H1 (cell line): ENCODE results near the gene ENTPD6. TPM values are rescaled to one million over a fixed set of nuclear protein-coding genes. Genes with fewer than 3 reads are reported as not detected.

Experiments used
- CTCF ChIA-PET: fragments of 300-600 bp; sonication (Branson Sonifier 250); formaldehyde crosslinking; loops from one replicate; lab custom pipeline; 2021; ENCODE audit not compliant: partially characterized antibody; lab: Charles Lee
- POLR2A ChIA-PET: fragments of 300-600 bp; sonication (Branson Sonifier 250); formaldehyde crosslinking; loops from one replicate; lab custom pipeline; 2021; ENCODE audit warnings: inconsistent platforms; ENCODE audit not compliant: partially characterized antibody; lab: Charles Lee
- DNase-seq, 2 experiments: peaks; one replicate each; pipeline versions ENCODE4 v3.0.0 to v3.0.0-alpha.2; 2010 to 2022; ENCODE audit warnings: low spot score in 2 of 2, low read depth in 1 of 2, mixed read lengths in 1 of 2
- FAIRE-seq: peaks from 2 replicates; lab custom pipeline; 2011; peaks lifted over from hg19 to GRCh38; lab: Jason Lieb, UNC
- H2AFZ ChIP-seq: 2 replicates; pipeline ENCODE4 v1.8.1; 2012; ENCODE audit warnings: low read length, inconsistent platforms
- H2AK5ac ChIP-seq: 2 replicates; pipeline ENCODE4 v1.6.1; 2013; ENCODE audit warnings: low read depth, low read length
- H2BK120ac ChIP-seq: replicated peaks from 2 replicates; pipeline ENCODE3; 2013; ENCODE audit warnings: low read depth, low read length, inconsistent platforms
- H2BK12ac ChIP-seq: 2 replicates; pipeline ENCODE4 v1.6.1; 2013; ENCODE audit warnings: low read depth, low read length
- H2BK15ac ChIP-seq: 2 replicates; pipeline ENCODE4 v1.6.1; 2013; ENCODE audit warnings: low read length
- H2BK20ac ChIP-seq: 2 replicates; pipeline ENCODE4 v1.6.1; 2013; ENCODE audit warnings: low read length
- H2BK5ac ChIP-seq: 2 replicates; pipeline ENCODE4 v1.6.1; 2013; ENCODE audit warnings: low read depth, low read length
- H3K14ac ChIP-seq: 2 replicates; pipeline ENCODE4 v1.6.1; 2013; ENCODE audit warnings: inconsistent platforms; ENCODE audit not compliant: insufficient read length
- H3K18ac ChIP-seq: 2 replicates; pipeline ENCODE4 v1.6.1; 2013; ENCODE audit warnings: low read length; ENCODE audit errors: extremely low read depth
- H3K23ac ChIP-seq: 2 replicates; pipeline ENCODE4 v1.6.1; 2013; ENCODE audit warnings: inconsistent platforms; ENCODE audit not compliant: insufficient read length
- H3K23me2 ChIP-seq: 2 replicates; pipeline ENCODE4 v1.6.1; 2013; ENCODE audit warnings: low read depth, low read length
- H3K27ac ChIP-seq: 2 replicates; pipeline ENCODE4 v1.6.1; 2011; ENCODE audit warnings: low read depth, low read length, inconsistent platforms
- H3K27me3 ChIP-seq, 4 experiments: replicated peaks in 1 of 4; 1 replicate in 1 of 4; 2 replicates in 3 of 4; pipeline versions ENCODE4 v1.6.1 to v1.8.1; 2011 to 2013; ENCODE audit warnings: low read length in 3 of 4, mild to moderate bottlenecking in 3 of 4, inconsistent platforms in 2 of 4, mixed read lengths in 2 of 4, moderate library complexity in 1 of 4; ENCODE audit not compliant: control insufficient read depth in 3 of 4, insufficient read depth in 3 of 4; ENCODE audit errors: extremely low read depth in 1 of 4
- H3K36me3 ChIP-seq, 4 experiments: 2 replicates each; pipeline versions ENCODE4 v1.6.1 to v1.8.1; 2011 to 2013; ENCODE audit warnings: mild to moderate bottlenecking in 4 of 4, low read length in 3 of 4, moderate library complexity in 2 of 4, control low read depth in 1 of 4, inconsistent platforms in 1 of 4; ENCODE audit not compliant: insufficient read depth in 4 of 4, control insufficient read depth in 2 of 4
- H3K4ac ChIP-seq: replicated peaks from 2 replicates; pipeline ENCODE3; 2013; ENCODE audit warnings: low read length, low read depth, mixed read lengths, inconsistent platforms; ENCODE audit not compliant: insufficient read length
- H3K4me1 ChIP-seq, 4 experiments: replicated peaks in 1 of 4; 1 replicate in 1 of 4; 2 replicates in 3 of 4; pipeline versions ENCODE4 v1.6.1 to v1.8.1; 2011 to 2013; ENCODE audit warnings: low read length in 3 of 4, inconsistent platforms in 2 of 4, mixed read lengths in 1 of 4; ENCODE audit not compliant: insufficient read depth in 4 of 4, control insufficient read depth in 3 of 4
- H3K4me2 ChIP-seq, 2 experiments: 2 replicates each; pipeline versions ENCODE4 v1.6.1 to v1.8.1; 2011 to 2013; ENCODE audit warnings: low read depth in 2 of 2, low read length in 2 of 2, control low read depth in 1 of 2, inconsistent platforms in 1 of 2, mild to moderate bottlenecking in 1 of 2; ENCODE audit not compliant: insufficient read depth in 1 of 2
- H3K4me3 ChIP-seq, 4 experiments: fragments of 200-600, 300-600 bp in 1 of 4; sonication (generic), shearing (Covaris generic), sonication (Bioruptor Twin) in 1 of 4; 2 replicates each; pipeline versions ENCODE4 v1.5.1 to v1.8.1; 2011 to 2016; ENCODE audit warnings: low read length in 4 of 4, low read depth in 3 of 4, control low read depth in 2 of 4, inconsistent platforms in 2 of 4, mild to moderate bottlenecking in 2 of 4, mixed read lengths in 1 of 4, moderate library complexity in 1 of 4; ENCODE audit not compliant: insufficient read depth in 2 of 4; ENCODE audit errors: extremely low read depth in 1 of 4
- H3K56ac ChIP-seq: replicated peaks from 2 replicates; pipeline ENCODE3; 2013; ENCODE audit warnings: low read depth, mild to moderate bottlenecking, mixed read lengths, low read length, inconsistent platforms; ENCODE audit not compliant: insufficient read length
- H3K79me1 ChIP-seq: 2 replicates; pipeline ENCODE4 v1.6.1; 2013; ENCODE audit warnings: low read depth, low read length, control low read depth
- H3K79me2 ChIP-seq, 2 experiments: 2 replicates each; pipeline versions ENCODE4 v1.6.1 to v1.8.1; 2012 to 2013; ENCODE audit warnings: low read length in 2 of 2, mild to moderate bottlenecking in 2 of 2, inconsistent platforms in 1 of 2; ENCODE audit not compliant: insufficient read depth in 2 of 2, control insufficient read depth in 1 of 2
- H3K9ac ChIP-seq, 4 experiments: replicated peaks in 1 of 4; 1 replicate in 1 of 4; 2 replicates in 3 of 4; pipeline versions ENCODE4 v1.6.1 to v1.8.1; 2011 to 2013; ENCODE audit warnings: low read depth in 3 of 4, low read length in 3 of 4, control low read depth in 2 of 4, mild to moderate bottlenecking in 2 of 4, moderate library complexity in 2 of 4, inconsistent platforms in 1 of 4; ENCODE audit errors: extremely low read depth in 1 of 4
- H3K9me3 ChIP-seq, 2 experiments: 2 replicates each; pipeline versions ENCODE4 v1.6.1 to v1.8.1; 2012 to 2013; ENCODE audit warnings: mild to moderate bottlenecking in 2 of 2, moderate library complexity in 2 of 2, control low read depth in 1 of 2, inconsistent platforms in 1 of 2, low read depth in 1 of 2, low read length in 1 of 2, mixed read lengths in 1 of 2; ENCODE audit not compliant: insufficient read depth in 2 of 2
- H4K20me1 ChIP-seq, 2 experiments: replicated peaks in 1 of 2; 2 replicates each; pipeline versions ENCODE3 to v1.8.1; 2011 to 2013; ENCODE audit warnings: inconsistent platforms in 2 of 2, low read length in 2 of 2, mild to moderate bottlenecking in 1 of 2; ENCODE audit not compliant: insufficient read depth in 2 of 2, control insufficient read depth in 1 of 2
- H4K5ac ChIP-seq: 2 replicates; pipeline ENCODE4 v1.6.1; 2013; ENCODE audit warnings: low read length, low read depth, mixed read lengths, inconsistent platforms; ENCODE audit not compliant: insufficient read length
- H4K8ac ChIP-seq: 2 replicates; pipeline ENCODE4 v1.8.0; 2013; ENCODE audit warnings: mild to moderate bottlenecking, moderate library complexity, low read length, inconsistent platforms; ENCODE audit not compliant: insufficient read depth; ENCODE audit errors: extremely low read depth
- H4K91ac ChIP-seq: replicated peaks from 2 replicates; pipeline ENCODE3; 2013; ENCODE audit warnings: low read length, mixed read lengths, inconsistent platforms; ENCODE audit not compliant: insufficient read length
- BACH1 ChIP-seq: IDR thresholded peaks from 2 replicates; pipeline ENCODE4 v1.6.1; 2012; ENCODE audit warnings: low read length, improper control_type of control experiment
- CBX5 ChIP-seq: fragments of 300-800, 300-1000 bp; sonication (generic); IDR thresholded peaks from 2 replicates; pipeline ENCODE4 v1.7.1; 2016; ENCODE audit warnings: antibody characterized with exemption, low read length, low read depth
- CEBPB ChIP-seq: IDR thresholded peaks from 2 replicates; pipeline ENCODE4 v1.6.1; 2012; ENCODE audit warnings: low read depth, low read length
- GABPA ChIP-seq: IDR thresholded peaks from 2 replicates; pipeline ENCODE4 v1.6.1; 2011; ENCODE audit warnings: mild to moderate bottlenecking, low read length, moderate library complexity, borderline replicate concordance; ENCODE audit not compliant: insufficient read depth
- KDM5A ChIP-seq: fragments of 200-600 bp; IDR thresholded peaks from 2 replicates; pipeline ENCODE4 v1.7.1; 2012; ENCODE audit warnings: mild to moderate bottlenecking, low read length, inconsistent platforms, mixed read lengths
- MAFK ChIP-seq: IDR thresholded peaks from 2 replicates; pipeline ENCODE4 v1.6.1; 2012; ENCODE audit warnings: low read depth, mild to moderate bottlenecking, improper control_type of control experiment, low read length
- SIRT6 ChIP-seq: IDR thresholded peaks from one replicate; pipeline ENCODE4 v1.7.1; 2012; ENCODE audit warnings: low read length, inconsistent platforms
- SRF ChIP-seq: IDR thresholded peaks from 2 replicates; pipeline ENCODE4 v1.6.1; 2011; ENCODE audit warnings: mild to moderate bottlenecking, low read depth, low read length, moderate library complexity
- TCF12 ChIP-seq: IDR thresholded peaks from 2 replicates; pipeline ENCODE4 v1.6.1; 2011; ENCODE audit warnings: low read depth, mild to moderate bottlenecking, low read length
- WGBS, 2 experiments: shearing (Covaris generic) in 1 of 2; methylation state at CpG; one replicate each; pipeline versions ENCODE4 v1.1.6 to v1.1.7; 2013 to 2015; ENCODE audit warnings: low lambda C conversion rate in 2 of 2, mixed read lengths in 2 of 2, inconsistent platforms in 1 of 2, low coverage in 1 of 2, missing lambda C conversion rate in 1 of 2; ENCODE audit not compliant: insufficient replicate concordance in 2 of 2, insufficient coverage in 1 of 2, insufficient read length in 1 of 2; ENCODE audit errors: extremely low coverage in 1 of 2, missing lambda C conversion rate in 1 of 2; 5-methylcytosine and 5-hydroxymethylcytosine counted together
- polyA plus RNA-seq, 7 experiments: library from polyadenylated mRNA; depleted of rRNA in 3 of 7; stranded (reverse) in 5 of 7; unstranded in 2 of 7; fragments of >200 nt in 5 of 7; fragments of 200-250 nt in 2 of 7; gene quantifications; 1 replicate in 5 of 7; 2 replicates in 1 of 7; 4 replicates in 1 of 7; pipeline versions ENCODE4 v1.2.1 to v1.2.3, GENCODE V29; 2011 to 2013; ENCODE audit warnings: missing spikeins in 2 of 7, mixed read lengths in 2 of 7
- total RNA-seq: library from RNA; stranded (reverse); fragmentation: NEBNext Ultra II Directional; extraction: Animal tissue kit (Norgen Biotek cat#: 25700); gene quantifications from 2 replicates; pipeline ENCODE4 v1.2.1, GENCODE V29; 2021
- TF ChIP-seq, protein P1 (sequence below), 3 experiments: IDR thresholded peaks; 1 replicate in 2 of 3; 2 replicates in 1 of 3; pipeline versions ENCODE4 v1.5.1 to v1.6.1; 2011; ENCODE audit warnings: low read length in 3 of 3, mild to moderate bottlenecking in 3 of 3, inconsistent platforms in 2 of 3, low read depth in 1 of 3, moderate library complexity in 1 of 3; ENCODE audit not compliant: insufficient read depth in 1 of 3; ENCODE audit errors: control extremely low read depth in 1 of 3

The ENTPD6 gene
- total and polyA plus RNA-seq, 2 of the 8 experiments (the other 6 are each of a cell fraction or from before 2014, with no cell fraction given) = 47.8 to 57.3 TPM

DNA sequence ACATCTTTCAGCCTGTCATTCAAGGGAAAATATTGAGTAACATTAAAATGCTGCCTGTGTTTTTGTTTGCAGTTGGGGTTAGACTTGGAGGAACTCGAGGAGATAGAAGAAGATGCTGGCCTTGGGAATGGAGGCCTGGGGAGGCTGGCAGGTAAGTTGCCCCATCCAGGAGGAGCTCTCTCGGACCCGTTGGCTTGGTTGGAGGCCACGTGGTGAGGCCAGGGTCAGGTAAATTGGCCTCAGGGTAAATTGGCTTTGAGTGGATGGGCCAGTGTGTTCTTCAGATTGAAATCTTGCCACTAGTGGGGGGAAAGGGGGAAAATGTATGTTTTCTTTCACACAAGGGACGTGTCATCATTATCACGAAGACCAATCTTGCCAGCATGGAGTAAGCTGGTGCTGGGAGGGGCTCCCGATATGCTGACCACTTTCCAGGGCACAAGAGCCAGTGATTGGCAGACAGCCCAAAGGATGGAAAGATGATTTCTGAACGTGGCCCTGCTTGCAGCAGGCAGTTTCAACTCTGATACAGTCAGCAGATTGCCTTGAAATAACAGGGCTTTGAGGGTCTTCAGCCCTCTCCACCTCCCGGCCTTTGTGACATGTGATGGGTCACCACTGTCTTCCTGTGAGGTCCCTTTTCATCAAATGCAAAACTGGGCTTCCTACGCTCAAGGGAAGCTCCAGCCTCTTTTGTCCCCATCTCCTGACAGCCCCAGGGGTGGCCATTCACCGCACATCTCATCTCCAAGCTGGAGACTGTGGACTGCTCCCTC lies 73.7 kb downstream of the ENTPD6 start:
- no peak overlapping the region for H2BK15ac ChIP-seq
- FAIRE-seq (no peak), DNase-seq (peak in 1 of 2 experiments; percentile 23)
- H4K91ac ChIP-seq = no peak overlapping the region
- ChIA-PET POLR2A (interaction anchor here (1.6 kb wide), 1 partner anchor 9 kb away, joined by 5 read pairs; no protein-coding TSS in a partner anchor), CTCF (interaction anchor here (0.8 to 1.3 kb wide), 2 partner anchors 11 to 21 kb away, joined by 3 read pairs; no protein-coding TSS in a partner anchor)
- 89% methylated on average over 11 of the region's 11 CpGs; no CpG with 5 or more reads in 1 of the 2 experiments for WGBS, 2 experiments
- no peak overlapping the region for H3K56ac ChIP-seq
- peaks cover 2% of the 10 kb centered on the region for H3K79me1 ChIP-seq
- no peaks in the 10 kb centered on the region for H3K79me2 ChIP-seq
- H2AK5ac ChIP-seq = no peak overlapping the region
- H3K9me3 ChIP-seq = no peaks in the 10 kb centered on the region
- H3K18ac ChIP-seq = no peak overlapping the region
- H3K23ac ChIP-seq = no peak overlapping the region
- H2AFZ ChIP-seq = no peak overlapping the region
- no peaks in the 10 kb centered on the region for H3K23me2 ChIP-seq
- H4K20me1 ChIP-seq = peaks cover 0 to 5% of the 10 kb centered on the region in 2 experiments
- H3K4me1 ChIP-seq = no peaks in the 10 kb centered on the region; a peak in 2 of 7 replicates
- no peaks in the 10 kb centered on the region for H3K27me3 ChIP-seq
- no peak overlapping the region for H2BK20ac ChIP-seq
- H3K4me3 ChIP-seq = no peak overlapping the region
- H4K8ac ChIP-seq = no peak overlapping the region
- H3K14ac ChIP-seq = no peak overlapping the region
- H3K4ac ChIP-seq = no peak overlapping the region
- H4K5ac ChIP-seq = no peak overlapping the region
- H2BK5ac ChIP-seq = no peak overlapping the region
- H2BK120ac ChIP-seq = no peak overlapping the region
- H3K4me2 ChIP-seq = no peak overlapping the region
- H2BK12ac ChIP-seq = no peak overlapping the region
- H3K36me3 ChIP-seq = peaks cover 5 to 18% (median 12%) of the 10 kb centered on the region in 4 experiments; a peak in 7 of 8 replicates
- H3K9ac ChIP-seq = no peak overlapping the region
- H3K27ac ChIP-seq = no peak overlapping the region
- no peak for TF ChIP-seq GABPA
- TF ChIP-seq MAFK = no peak
- TF ChIP-seq CEBPB = no peak
- TF ChIP-seq TCF12 = no peak
- TF ChIP-seq KDM5A = no peak
- TF ChIP-seq, protein P1, sequence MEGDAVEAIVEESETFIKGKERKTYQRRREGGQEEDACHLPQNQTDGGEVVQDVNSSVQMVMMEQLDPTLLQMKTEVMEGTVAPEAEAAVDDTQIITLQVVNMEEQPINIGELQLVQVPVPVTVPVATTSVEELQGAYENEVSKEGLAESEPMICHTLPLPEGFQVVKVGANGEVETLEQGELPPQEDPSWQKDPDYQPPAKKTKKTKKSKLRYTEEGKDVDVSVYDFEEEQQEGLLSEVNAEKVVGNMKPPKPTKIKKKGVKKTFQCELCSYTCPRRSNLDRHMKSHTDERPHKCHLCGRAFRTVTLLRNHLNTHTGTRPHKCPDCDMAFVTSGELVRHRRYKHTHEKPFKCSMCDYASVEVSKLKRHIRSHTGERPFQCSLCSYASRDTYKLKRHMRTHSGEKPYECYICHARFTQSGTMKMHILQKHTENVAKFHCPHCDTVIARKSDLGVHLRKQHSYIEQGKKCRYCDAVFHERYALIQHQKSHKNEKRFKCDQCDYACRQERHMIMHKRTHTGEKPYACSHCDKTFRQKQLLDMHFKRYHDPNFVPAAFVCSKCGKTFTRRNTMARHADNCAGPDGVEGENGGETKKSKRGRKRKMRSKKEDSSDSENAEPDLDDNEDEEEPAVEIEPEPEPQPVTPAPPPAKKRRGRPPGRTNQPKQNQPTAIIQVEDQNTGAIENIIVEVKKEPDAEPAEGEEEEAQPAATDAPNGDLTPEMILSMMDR (IDR thresholded peaks at IDR 0.05; ENCODE audit: control extremely low read depth in 1 of 3, insufficient read depth in 1 of 3, low read depth in 1 of 3, low read length in 3 of 3) = no peak
- TF ChIP-seq SRF = no peak
- TF ChIP-seq BACH1 = no peak
- TF ChIP-seq CBX5 = no peak
- no peak for TF ChIP-seq SIRT6
